ENCODE data around the gene NEK7.
A peak's percentile ranks its signal among the peaks of the same experiment; 100 is the strongest.

The NEK7 gene

DNA sequence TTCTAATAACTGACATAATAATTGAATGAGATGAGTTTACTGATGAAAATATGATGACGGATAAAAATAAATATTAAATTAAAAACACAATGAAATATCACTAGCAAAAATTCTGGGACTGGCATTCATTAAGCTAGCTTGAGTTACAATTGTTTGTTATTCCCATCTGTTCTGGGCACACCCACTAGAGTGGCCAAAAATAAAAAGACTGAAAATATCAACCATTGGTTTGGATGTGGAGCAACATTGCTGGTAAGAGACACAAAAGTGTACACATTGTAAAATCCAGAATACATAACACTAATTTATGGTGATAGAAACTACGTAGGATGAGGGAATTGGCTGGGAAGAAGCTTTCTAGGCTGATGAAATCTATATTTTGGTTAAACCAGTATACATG is 9.6 kb upstream of the NEK7 start:
- no peak for DNase-seq

DNA sequence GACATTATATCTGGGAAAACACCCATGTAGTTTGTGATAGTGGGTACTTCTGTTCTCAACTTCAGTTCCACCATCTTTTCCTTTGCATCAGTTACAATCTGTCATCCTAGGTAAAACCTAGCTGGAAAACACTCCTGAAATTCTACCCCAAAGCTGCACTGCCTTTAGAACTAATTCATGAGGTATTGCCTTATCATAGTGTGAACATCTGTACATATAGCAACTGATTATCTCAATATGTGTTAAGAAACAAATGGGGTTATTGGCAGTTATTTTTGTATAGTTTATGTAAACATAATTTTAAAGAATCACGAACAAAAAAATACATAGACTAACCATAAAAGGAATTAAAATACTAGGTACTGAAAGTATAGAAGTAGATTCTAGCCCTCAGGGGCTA is 6.4 kb upstream of the NEK7 start:
- DNase-seq = no peak

DNA sequence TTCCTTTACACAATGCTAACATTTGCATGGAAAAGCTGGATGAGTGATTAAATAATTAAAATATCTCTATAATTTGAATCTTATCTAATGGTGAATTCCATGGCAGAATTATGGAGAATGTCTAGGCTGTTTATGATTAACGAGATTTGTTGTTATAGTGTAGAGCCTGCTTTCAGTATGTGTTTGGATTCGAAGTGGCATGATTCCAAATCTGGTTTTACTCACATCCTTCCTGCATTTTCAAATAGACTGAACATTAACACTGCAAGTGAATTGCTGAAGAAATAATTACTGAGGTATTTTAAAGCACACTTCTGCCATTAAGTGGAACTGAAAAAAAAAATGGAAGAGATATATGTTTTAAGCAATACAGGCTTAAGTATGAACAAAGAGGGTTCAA is 5.1 kb upstream of the NEK7 start:
- no peak for DNase-seq

DNA sequence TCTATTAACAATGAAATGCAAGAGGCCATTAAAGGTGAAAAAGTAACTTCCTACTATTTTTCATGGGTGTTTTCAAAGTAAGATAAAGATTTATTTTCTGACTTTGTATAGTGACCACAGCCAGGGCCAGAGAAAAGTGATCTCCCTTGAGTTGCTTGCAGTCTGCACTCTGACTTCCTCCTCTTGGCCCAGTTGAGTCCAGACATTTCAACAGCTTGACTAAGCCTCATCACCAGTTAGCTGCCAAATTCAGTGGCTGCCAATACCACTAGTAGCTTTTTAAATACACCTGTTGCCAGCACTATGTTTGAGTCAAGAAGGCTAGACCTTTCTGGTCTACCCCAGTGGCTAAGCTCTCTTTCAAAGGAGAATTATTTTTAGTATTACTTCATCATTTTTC is 3.7 kb upstream of the NEK7 start:
- DNase-seq = peak in 2 of 14 donors; percentile 2 to 5

DNA sequence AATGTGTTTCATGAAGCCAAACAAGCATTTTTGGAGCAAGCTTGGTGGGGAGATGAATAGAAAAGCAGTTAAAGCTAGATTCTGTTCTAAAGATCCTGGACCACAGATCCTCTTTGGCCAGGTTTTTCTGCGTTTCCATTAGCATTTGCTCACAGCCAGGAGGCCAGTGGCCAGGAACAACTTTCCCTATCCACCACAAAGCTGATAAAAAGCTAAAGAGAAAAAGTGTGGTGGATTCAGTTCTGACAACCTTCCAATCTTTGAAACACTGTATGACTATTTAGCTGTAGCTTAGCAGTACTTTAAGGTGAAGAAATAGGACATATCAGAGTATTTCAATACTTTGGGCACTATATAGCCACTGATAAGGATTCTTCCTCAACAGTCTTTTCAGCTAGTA is 3.0 kb upstream of the NEK7 start:
- DNase-seq = no peak

DNA sequence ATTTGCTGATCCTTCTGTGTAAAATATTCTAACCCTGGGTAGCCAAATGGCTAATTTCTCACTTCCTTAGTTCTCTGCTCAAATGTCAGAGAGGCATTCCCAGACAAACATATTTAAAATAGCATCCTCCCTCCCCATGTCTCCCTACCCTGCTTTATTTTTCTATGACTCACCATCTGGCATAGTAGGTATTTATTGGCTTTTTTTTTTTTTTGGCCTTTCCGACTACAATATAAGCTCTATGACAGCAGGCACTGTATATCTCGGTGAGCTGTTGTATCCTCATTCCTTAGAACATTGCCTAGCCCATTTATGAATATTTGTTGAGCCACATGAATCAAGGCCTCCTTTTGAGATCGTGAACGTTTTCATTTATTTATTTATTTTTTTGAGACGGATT is 1.5 kb upstream of the NEK7 start:
- DNase-seq = no peak

DNA sequence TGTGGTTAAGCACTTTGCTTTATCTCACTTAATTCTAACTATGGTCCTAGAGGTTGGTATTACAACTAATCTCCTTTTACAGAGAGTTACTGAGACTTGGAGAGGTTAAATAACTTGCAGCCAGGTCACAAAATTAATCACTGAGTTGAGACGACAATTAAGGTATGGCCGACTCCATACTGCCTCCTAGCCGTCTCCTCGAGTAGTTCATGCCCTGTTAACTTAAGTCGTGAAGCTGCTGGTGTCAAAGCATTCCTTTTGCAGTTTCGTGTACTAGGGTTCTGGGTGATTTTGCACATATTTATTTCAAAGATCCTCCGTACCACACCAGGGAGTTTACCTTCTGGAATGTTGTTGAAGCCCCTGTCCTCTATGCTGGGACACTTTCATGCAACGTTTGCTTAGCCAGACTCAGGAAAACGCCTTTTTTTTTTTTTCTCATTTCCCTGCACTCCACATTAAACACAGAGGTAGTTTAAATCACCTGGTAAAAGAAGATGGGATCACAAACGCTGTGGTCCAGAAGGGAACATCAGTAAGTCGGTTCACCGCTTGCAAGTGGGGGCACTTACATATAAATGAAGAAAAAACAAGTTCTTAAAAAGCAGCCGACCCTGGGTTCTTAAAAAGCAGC is 570 bp upstream of the NEK7 start:
- DNase-seq = peak in 4 of 14 donors; percentile 8 to 26 (median 22)

DNA sequence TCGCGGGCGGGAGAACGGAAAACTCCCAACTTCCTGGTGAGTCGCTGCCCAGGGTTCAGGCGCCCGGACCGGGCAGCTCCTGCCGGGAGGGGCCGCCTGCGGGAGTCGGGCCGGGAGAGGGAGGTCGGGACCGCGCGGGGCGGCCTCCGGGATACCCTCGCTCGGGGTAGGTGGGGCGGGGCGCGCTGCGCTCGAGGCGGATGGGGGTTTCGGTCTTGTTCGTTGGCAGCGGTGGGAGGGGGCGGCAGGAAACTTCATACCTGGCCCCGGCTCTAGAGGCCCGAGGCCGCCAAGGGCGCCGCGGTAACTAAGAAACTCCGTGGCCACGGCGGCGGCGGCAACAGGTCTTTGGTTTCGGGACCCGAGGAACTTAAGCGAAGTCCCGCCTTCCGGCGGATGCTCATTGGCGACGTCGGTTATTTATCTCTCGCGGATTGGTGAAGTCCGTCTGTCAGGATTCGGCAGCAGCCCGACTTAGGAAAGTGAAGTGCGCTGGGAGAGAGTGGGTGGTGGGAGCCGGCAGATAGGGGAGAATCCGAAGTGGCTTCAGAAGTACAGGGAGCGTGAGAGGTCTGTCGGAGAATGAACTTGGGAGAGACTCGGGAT is 546 bp downstream of the NEK7 start:
- peak; percentile 15 to 90 (median 80) for DNase-seq

DNA sequence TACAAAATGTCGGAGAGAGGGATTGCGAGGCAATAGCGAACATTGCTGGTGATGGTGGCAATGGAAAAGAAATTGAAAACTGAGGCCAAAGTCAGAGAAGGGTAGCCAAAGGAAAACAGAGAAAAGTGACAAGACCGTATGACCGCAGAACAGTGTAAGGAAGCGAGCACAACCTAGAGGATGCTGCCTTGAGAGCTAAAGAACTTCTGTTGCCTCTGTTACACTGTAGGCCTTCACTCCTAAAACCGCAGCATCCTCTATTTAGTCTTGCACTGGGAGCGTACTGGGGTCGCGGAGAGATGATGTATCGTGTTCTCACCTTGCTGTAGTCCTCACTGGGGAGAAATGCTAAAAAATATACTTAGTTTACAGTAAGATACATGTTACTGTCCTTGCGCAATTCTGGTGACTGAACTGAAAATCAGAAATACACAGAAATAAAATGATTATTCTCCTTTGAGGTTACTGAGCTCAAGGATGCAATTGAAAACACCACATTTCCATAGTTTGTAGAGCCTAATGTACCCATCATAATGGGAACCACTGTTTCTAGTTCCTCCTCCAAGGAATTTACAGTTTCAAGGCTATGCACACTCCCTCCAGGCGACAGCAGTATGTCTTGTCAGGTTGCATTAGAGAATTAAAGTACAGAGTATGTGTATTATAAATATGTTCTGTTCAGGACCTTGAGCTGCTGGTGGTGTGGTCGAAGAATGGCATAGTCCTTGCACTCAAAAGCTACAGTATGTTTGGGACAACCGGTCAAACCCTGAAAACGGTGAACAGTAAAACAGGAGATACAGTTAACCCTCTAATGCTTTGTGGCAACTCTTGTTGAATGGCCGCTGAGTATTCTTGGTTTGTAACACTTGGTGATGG is 1.3 kb downstream of the NEK7 start:
- DNase-seq = peak in 2 of 14 donors; percentile 51 to 57

DNA sequence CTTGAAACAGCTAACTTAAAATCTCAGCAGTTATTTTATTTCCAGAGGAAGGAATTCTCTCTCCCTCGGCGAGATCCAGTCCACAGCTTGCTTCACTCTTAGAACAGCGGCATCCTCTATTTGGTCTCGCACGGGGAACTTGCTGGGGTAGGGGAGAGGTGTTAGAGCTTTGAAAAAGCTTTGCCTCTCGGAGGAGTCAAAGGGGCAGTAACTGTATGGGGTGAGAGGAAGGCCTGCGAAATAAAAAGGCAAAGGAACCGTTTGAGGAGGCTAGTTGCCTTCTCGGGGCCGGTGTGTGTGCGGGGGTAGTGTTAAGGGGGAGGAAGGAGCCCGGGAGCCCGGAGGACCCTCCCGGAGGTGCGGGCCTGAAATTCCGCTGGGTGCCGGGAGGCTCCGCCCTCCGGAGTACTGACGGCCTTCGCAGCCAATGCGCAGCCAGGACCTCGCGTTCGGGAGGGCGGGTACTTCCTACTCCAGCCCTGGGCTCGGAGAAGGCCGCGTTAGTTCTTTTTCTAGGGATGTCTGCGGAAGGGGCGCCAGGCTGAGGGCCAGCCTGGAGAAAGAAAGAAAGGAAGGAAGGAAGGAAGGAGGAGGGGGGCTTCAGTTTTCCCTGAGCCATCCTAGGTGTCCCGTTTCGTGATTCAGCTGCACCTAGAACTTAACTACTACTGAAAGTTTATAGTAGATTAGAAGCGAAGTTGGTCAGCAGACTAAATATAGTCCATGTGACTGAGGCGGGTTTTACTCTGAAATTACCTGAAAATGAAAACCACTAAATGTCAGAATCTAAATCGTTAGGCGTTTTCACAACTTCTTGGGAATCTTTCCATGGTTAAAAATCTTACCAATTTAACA is 2.2 kb downstream of the NEK7 start:
- DNase-seq = peak; percentile 30 to 89 (median 80)

DNA sequence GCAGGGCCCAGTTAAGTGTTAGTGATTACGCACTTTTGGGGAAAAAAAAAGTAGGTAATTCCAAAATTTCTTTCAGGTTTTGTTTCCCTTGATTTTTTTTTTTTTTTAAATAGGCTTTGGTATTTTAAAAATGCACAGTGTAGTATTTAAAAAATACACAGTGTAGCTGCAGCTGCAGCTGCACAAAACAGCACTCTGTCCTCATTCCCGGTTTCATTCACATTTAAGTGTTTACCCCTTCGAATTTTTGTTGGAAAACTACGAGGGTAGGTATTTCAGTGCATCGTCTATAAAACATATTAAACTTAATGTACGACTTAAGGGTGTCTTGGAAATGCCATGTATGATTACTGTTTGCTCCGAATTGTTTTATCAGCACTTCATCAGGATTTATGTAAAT is 3.4 kb downstream of the NEK7 start:
- no peak for DNase-seq

DNA sequence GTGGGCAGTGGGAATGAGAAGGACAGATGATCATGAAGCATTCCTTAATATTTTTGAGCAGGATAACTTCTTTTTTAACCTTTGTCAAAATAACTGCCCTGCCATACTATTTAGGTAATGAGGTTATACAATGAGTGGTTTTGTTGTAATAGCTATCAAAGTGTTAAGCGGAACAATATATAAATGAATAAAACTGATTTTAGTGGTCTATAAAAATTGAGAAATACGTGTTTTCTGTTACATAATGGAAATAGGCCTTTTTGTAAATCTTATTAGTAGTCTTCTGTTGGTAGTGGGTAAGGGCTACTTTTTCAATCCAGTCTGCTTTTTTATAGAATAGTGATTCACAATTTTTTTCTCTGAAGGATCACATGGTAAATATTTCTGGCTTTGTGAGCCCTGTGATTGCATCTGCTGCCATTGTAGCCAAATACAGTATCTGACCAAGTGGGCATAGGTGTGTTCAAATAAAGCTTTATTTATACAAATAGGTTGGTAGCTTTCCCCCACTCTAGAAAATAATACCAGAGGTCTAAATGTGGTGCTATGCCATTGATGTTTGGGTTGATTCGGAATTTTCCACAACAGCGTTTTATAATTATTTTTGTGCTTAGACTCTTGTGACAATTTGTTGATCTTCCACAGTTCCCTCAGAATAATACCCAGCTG is 4.3 kb downstream of the NEK7 start:
- no peak for DNase-seq

DNA sequence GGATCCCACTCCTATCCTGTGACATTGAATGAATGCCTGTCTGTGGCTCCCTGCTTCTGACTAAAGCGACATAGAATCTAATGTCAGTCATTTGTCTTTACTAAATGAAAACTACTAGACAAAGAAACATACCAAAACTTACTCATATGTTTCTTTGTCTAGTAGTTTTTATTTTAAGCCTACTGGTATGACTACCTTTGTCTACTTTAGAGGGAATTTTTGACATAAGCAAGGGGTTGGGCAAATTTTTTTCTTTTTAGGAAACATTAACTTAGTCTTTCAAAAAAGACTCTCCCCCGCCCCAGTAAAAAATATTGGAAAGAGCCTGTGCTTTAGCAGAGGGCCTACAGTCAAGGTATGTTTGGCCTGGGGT is 4.9 kb downstream of the NEK7 start:
- no peak for DNase-seq

DNA sequence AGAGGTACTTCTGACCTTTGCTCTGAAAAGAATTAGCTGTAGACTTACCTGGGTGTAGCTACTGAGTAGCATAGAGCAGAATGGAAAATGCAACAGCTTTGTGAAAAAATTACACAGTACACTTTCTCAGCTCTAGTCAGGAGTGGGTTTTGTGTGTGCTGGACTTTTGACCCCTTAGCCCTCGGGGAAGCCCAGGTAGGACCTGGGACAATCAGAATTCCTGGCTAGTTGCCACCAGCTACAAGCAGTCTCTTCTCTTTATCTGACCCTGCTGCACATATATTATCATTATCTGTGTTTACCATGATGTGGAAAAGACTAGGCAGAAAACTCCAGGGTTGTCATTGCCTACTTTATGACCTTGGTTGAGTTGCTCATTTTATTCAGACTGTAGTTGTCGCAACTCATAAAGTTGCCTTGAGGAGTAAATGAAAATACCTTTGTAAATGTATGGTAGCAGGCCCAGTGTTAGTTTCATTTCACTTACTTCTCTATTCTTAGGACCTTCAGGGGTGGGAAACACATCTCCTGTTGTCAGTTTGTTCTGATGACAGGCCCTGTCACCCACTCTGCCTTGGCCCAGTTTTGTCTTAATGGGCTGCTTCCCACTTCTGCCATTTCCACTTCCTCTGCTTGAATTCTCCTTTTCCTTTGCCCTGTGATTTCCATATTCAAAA is 5.4 kb downstream of the NEK7 start:
- DNase-seq = no peak

DNA sequence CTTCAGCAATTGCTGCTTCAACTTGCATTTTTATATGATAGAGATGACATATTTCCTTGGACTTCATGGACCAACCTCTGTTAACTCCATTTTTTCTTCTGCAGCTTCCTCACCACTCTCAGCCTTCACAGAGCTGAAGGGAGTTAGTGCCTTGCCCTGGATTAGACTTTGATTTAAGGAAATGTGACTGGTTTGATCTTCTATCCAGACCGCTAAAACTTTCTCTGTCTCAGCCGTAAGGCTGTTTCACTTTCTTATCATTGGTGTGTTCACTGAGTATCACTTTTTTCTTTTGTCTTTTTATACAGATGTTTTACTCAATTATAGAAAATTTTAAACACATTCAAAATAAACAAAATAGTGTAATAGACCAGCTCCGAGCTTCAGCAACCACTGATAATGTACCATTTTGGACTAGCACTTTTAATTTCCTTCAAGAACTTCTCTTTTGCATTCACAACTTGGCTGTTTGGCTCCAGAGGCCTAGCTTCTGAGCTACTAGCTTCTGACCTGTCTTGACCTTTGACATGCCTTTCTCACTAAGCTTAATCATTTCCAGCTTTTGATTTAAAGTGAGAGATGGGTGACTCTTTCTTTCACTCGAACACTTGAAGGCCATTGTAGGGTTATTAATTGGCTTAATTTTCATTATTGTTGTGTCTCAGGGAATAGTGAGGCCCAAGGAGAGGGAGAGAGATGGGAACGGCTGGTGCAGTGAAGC is 9.3 kb downstream of the NEK7 start:
- DNase-seq = no peak

DNA sequence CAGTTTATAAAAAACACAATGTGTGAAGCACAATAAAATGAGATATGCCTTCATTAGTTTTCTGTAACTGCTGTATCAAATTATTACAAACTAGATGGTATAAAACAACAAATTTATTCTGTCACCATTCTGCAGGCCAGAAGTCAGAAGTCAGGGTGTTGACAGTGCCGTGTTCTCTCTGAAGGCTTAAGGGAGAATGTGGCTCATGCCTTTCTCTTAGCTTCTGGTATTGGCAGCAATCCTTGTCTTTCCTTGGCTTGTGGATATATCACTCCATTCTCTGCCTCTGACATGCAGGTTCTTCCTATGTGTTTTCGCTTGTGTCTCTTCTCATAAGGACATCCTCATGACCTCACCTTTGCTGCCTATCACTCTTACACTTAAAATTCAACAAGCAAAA is 10.1 kb downstream of the NEK7 start:
- no peak for DNase-seq

DNA sequence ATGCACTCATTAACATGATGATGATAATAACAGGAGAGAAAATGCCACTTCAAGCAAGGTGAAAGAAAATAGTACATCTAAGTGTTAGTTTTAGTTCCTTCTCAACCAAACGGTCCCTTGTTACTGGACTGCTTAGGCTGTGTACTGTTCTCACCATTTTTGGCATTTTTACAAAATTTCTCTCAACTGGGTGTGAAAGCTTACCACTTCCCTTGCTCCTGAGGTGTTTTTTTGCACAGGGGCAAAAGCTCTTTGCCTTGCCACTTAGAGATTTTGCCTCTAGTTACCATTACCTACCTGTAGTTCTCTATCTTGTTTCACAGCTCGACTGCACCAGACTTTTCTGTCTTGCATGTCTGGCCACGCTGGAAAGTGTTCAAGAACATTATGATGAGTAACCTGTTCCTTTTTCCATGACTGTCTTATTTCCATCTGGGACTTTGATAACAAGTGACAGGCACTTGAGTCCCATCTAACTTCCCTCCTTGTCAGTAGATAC is 10.7 kb downstream of the NEK7 start:
- no peak for DNase-seq

DNA sequence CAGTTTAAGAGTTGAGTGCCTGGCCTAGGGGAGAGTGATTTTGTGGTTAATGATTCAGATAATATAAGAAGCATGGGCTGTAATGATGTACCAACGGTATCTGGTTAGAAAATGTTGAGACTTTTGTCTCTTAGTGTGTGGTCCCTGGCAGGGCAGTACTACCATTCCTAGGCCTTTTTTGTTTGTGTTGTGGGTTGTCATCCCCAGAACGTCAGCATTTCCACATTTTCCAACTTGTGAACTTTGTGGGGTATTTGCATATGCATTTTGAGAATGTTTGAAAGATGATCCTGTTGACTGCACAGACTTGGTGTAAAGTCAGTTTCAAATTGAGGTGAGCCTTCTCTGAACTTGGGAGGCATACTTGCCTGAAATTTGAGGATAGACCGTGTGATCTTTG is 11.4 kb downstream of the NEK7 start:
- no peak for DNase-seq

DNA sequence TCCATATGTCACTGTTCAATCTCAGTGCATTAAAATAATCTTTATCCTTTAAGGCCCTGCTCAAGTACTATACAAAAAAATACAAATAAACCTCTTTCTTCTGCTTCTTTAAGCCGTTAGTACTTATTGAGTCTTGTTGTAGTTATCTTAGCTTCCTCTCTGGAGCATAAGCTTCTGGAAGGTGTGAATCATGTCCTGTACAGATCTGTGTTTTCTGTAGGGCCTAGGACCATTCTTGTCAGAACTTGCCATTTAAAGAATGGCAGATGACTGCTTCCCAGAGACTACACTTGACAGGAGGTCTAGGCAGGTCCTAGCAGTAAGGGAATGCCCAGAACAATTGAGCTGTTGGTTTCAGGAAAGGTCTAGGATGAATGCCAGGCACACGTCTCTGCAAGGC is 12.9 kb downstream of the NEK7 start:
- no peak for DNase-seq

DNA sequence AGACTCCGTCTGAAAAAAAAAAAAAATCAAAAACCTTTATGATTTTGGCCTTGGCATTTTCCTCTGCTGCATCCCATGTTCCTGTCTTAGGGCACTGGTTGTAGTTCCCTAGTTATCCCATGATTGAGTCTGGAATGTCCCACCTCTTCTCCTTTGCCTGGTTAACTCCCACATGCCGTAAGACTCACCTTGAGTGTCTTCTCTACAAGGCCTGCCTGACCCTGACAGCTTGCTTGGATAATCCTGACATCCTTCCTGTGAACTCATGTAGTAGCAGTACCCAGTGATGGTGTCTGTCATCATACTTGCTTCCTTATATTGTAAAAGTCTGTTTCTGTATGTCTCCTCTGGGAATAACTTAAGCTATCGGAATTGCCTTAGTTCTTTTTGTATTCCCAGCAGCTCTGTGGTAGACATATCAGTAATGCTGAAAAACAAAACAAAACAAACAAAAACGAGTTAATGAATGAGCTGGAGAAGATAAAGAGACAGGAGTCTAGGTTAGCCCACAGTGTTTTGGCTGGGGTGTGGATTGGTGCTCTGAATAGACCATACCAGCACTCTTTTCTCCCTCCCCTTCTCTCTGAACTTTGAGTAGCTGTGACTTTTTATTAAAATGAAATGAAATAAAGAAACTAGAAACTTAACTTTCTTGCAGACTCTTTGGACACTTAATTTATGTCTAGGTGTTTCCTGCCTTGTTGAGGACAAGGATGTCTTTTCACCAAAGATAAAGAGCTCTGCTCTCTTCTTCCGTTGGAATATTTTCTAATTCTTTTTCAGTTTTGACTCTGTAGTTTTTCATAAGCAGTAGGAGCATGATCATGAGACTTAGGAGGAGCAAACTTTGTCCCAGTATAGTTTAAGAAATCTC is 15.1 kb downstream of the NEK7 start:
- no peak for DNase-seq

Data from C1 segment of cervical spinal cord (tissue), 14 donors.